GM21786 (cell line): Measurements from ENCODE around the gene NTRK3.

Experiments used
- ATAC-seq: cut with Tn5 transposase; IDR thresholded peaks from one replicate; pipeline ENCODE4 v1.9.1; 2021; ENCODE audit not compliant: unreplicated experiment

The NTRK3 gene

DNA sequence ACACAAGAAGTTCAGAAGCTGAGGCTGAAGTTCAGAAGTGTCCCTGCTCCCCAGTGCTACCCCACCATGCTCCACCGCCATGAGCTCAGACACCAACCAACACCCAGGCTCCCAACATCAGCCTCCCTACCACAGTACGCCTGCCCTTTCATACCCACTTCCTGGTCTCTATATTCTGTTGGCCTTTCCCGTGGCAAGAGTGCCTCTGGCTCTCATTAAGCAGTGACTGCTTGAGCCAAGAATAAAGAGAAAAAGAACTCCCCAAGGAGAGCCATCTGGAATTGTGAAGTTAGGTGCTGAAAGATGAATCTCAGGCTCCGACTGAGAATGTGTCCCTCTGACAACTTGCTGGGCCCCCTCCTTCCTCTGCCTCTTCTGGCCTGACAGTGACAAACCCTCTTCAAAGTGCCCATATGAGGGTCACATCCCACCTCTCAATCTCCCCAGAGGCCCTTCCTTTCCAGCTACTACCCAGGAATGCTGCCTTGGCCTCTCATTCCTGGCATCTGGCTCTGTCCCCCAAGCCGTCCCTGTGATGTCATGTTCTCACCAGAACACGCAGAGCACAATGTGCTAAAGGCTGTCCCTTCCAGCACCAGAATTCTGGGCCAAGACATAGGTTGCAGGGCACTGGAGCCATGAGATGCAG lies 306.8 kb downstream of the NTRK3 start:
- no peak for ATAC-seq

DNA sequence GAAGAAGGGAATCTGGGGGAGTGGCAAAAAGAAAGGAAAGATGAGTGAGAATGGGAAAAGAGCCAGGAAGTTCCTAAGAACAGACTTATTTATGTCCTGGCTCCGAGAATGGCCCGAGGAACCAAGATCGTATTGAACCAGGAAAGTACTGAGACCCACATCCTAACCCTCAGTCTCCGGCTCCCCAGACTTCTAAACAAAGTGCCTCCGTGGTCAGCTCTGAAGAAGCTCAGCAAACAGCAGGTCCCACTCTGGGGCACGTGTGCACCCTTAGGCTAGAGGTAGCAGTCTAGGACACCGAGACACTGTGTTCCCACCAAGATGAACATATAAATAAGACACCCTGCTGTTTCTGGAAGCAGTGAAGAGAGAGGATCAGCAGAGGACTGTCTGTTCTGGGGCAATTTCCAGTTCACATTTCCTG lies 307.4 kb downstream of the NTRK3 start:
- no peak for ATAC-seq

DNA sequence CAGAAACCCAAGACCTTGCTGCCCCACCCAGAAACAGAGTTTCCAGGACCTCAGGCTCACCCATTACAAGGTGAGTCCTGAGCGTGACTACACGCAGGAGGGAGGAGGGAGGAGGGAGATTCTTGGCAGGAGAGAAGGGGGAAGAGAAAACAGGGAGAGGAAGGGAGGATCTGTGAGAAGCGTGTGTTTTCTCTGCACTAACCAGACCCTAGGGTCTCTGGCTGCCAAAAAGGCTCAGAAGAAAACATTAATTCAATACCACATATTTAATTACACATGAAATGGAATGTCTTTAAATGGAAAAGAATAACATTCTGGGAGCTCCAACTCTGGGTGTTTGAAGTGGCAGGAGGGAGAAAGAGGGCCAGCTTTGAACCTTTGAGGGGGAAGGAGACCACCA lies 309.0 kb downstream of the NTRK3 start:
- no peak for ATAC-seq

DNA sequence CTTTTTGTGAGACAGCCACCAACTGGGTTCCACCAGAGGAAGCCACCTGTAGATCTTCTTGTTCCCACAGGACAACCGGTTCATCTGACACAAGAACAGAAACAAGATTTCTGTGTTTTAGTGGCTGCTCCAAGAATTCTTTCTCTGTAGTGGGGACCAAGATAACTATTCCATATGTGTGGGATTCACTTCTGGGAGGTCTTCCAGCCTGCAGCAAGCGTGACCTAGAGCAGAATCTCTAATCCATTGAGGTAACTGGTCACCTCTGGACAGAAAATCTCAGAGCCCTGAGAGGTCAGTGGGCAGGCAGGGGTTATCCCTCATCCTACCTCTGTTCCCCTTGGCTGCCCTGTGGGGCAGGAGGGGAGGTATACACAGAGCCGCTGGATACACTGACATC lies 311.3 kb downstream of the NTRK3 start:
- ATAC-seq: no peak

DNA sequence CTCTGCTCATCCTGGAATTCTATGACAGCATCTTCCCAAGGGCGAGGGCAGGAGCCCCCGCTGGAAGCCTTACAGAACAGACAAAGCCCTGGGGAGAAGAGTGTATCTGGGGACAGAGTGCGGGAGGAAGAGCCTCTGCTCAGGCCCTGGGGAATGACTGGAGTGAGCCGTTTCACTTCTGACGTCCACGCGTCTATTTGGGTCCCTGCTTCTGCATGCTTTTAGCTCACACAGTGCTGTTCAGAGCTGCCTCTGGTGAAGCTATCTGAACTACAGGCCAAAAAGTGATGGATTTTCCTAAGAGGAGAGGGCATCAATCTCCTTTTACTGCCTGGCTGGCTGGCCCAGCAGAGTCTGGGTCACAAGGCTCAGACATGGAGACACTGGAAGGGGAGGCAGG lies 311.8 kb downstream of the NTRK3 start:
- no peak for ATAC-seq

DNA sequence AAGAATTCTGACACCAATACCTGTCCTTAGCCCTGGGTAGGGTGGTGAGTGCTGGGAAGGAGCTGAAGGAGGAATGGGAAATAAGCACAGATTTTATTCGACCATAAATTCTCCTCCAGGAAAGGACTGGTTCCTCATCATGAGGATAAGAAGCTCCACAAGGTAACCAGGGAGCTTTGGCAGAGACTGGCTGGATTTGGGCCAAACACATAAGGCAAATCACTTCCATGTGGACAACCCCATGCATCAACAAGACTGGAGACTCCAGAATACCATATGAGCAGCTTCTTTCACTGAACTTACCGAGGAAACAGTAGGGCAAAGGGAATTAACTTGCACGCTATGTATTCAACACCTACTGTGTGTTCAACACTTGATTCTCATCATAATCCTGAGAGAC lies 312.5 kb downstream of the NTRK3 start:
- ATAC-seq: no peak

DNA sequence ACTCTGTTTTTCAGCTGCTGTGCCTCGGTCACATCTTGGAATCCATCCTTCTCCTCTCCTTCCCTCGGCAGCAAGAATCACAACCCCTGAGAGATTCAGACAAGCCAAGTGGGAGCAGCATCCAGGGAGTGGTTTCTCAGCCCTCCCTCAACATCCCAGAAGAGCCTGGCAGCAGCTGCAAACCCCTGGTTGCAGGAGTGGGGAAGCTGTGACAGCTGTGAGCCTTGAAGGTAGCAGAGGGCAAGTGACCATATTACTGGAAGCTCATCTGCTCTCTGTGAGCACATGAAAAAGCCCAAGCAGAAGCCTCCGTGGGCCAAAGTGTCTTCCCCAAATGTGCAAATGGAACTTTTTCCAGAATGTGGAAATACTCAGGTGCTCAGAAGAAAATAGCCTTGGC lies 312.9 kb downstream of the NTRK3 start:
- no peak for ATAC-seq

DNA sequence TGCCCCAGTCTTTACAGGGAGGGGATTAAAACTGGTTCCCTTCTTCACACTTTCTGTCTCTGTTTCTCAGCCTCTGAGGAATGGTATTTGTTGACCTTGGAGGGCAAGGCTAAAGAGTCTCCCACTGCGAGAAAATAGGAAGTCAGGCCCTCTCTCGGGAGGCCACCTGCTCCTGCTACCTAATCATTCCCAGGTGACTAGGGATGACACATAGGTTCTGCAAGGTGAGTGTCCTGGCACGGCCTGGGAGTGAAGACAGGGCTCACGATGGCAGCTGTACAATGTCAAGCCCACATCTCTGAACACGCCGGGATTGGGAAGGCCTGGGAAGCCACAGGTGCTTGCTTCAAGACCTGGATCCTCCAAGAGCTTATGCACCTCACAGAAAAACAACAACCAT lies 314.2 kb downstream of the NTRK3 start:
- no peak for ATAC-seq

DNA sequence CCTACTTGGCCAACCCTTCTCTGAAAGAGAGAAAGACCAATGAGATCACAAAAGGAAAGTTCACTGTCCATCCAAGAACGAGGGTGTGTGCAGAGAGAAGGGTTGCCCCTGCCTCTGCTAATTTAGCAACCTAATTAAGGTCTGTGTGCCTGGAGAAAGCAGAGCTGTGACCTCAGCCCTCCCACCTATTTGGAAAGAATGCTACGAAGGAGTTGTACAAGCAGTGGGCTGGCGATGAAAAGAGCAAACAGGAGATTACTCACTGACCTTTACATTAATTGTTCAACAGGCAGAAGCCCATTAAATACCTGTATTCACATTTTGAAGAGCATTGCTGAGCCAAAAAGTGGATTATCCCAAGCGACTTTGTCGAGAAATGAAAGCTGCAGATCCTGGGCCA lies 314.9 kb downstream of the NTRK3 start:
- ATAC-seq: no peak

DNA sequence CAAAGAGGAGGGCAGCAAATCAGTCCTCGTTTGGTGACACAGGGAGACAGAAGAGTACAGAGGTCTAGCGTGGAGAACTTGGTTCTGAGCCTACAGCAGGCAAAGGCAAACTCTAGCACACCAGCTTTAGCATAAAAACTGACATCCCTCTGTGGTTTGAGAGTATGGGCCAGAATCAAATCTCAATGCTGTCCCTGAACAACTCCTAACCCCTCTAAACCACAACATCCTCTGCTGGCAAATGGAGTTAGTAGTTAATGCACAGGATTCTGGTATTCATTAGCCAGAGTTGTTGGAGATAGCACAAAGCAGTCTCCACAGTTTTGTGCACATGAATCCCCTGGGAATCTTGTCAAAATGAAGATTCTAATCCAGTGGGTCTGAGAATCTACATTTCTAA lies 315.8 kb downstream of the NTRK3 start:
- no peak for ATAC-seq

DNA sequence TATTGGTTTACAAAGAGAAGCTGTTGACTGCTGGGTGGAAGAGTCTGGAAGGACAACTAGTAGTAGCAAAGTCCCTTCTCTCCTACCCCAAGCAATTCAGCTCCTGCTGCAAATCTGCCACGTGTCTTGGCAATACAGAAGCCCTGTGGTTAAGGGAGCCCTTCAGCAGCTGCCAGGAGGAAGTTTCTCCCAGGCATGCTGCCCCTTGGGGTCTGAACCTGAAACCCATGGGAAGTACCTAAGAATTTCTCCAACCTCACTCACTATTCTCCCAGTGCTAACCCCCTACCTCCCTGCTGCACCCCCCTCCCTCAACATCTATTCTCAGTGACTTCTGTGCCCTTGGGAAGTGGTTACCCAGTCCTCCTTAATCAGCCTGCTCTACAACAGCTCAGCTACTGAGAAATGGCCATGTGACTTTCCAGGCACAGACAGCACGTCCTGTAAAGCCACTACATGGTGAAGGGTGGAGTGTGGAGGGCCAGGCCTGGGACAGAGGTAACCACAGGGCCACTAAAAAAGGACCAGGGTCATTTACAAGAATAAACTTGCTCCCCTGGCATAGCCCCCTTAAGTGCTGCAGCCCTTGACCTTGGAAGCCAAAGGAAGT lies 316.6 kb downstream of the NTRK3 start:
- no peak for ATAC-seq

DNA sequence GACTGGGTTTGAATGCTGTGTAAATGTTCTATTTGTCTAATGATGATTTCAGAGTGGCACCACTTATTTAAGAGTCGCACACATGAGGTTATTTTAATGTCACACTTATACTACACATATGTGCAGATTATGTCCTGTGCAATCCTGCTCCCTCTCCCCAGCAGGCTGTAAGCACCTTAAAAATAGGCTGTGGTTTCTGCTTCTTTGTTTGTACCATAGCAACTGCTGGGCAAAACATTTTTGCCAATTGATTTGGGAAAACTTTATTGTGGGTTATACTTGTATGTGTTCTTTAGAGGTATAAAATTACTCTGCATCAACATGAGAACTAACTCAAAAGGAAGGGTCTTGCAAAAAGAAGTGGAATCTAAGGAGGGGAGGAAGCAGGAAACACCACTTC lies 318.5 kb downstream of the NTRK3 start:
- ATAC-seq: no peak

DNA sequence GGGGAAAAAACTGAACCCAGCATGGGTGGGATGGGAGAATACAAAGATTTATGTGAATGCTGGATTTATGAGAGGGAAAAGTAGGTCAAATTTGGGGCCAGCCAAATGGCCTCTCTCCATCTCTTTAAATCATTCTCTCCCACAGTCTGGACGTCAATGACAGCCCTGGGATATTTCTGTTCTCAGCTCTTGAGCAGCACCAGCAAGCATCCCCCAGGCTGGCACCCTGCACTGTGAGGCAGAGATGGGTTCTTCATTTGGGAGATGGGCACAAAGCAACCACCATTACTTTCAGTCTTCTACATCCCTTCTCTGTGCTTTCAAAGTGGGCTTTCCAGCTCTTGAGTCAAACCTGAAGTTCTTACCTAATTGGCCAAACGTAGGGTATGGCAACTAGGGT lies 321.0 kb downstream of the NTRK3 start:
- ATAC-seq: no peak

DNA sequence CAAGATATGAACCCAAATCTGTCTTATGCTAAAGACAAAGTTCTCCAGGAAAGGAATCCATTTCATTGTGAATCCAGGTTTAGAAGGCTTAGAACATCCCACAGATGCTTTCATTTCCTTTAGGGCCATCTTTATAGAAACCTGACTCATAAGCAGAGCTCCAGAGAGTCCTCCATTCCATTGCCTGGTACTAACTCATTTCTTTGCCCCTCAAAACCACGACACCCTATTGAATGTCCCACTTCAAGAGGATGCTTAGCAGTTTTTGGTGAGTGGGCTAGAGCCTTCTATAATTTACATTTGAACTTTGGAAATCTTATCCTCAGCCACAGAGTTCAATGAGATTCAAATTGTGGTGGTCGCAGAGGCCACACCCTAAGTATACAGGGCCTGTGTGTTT lies 325.0 kb downstream of the NTRK3 start:
- ATAC-seq: no peak

DNA sequence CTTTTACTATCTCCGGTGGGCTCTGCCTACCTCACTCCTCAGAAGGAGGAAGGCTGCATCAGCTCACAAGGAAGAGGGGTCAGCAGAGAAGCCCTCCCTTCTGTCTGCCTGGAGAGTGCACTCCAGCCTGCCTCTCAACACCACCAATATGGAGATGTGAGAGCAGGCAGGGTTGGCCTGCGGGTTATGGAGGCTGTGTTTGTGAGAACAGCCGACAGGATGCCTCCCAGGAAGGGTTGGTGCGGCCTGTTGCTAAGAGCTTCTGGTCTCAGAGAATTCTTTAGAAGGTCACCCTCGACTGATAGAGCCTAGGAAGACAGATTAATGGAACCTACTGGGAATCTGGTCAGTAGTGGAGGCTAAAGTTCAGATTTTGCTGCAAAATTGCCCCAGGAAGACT lies 326.1 kb downstream of the NTRK3 start:
- ATAC-seq: no peak

DNA sequence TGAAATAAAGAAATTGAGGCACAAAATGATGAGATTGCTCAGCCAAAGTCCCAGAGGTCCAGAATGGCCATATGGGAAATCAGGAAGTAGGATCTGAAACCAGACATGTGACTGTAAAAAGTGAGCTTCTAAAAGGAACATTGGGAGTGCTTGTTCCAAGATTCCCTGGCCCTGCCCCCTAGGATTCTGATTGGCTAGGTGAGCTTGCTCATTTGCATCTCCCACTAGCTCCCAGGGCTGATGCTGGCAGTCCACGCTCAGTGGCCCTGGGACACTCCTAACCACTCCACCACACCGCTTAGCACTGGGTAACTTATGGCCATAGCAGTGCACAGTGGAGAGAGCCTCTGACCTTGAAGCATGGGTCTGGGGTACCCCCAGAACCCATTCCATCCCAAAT lies 326.7 kb downstream of the NTRK3 start:
- no peak for ATAC-seq

DNA sequence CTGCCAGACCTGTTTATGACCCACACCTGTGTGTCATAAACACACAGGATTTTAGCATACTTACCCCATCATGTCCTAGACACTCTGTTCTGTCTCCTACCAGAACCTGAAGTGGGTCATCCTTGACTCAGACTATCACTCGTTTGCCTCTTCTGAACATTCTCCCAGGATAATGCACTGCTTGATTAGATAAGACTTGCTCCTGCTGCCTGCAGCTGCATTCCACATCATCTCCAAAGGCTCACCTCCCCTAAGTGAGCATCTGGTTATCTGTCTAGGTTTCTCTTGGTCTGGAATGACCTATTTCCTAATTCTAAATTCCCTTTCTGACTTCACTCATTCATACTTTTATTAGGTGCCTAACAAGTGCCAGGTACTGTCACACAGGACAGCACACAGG lies 332.1 kb downstream of the NTRK3 start:
- no peak for ATAC-seq

DNA sequence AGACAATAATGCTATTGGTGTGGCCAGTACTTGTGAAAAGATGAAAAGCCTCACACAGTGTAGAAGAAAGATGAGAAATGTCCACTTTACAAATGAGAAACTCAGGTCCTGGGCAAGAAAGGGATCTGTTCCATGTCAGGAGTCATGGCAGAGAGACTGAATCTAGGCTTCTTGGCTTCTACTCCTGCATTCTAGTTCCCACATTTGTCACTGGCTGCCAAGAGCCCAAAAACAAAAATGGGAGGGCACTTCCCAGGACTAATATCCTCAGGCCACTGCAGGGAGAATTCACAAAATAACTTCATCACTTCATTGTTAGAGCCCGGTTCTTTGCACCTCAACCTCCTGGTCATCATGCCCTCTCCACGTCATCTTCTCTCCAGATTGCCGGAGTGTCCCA lies 337.5 kb downstream of the NTRK3 start:
- ATAC-seq: no peak

DNA sequence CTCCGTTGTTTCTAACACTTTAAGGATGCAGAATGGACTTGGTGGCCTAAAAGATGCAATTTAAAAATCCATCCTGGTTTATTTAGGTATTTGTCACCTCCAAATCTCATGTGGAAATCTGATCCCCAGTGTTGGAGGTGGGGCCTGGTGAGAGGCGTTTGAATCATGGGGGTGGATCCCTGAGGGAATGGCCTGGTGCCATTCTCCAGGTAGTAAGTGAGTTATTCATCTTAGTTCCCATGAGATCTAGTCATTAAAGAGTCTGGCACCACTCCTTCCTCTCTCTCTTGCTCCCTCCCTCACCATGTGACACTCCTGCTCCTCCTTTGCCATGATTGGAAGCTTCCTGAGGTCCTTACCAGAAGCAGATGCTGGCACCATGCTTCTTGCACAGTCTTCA lies 339.1 kb downstream of the NTRK3 start:
- no peak for ATAC-seq

DNA sequence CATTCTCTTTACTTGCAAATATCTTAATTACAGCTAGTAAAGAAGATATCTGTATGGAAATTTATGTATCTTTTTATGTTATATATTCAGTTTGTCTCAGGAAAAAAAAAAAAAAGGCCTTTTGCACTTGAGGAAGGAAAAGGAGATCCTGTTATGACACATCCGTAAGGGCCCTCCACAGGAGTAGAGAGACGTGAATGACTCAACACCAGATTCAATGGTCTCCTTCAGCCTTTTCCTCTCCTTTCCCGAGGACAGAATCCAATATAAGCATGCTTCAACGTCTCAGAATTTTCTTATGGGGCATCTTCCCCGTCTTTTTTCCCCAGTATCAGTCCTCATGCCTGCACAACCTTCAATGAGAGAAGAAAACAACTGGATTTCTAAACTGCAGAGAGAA lies 340.3 kb downstream of the NTRK3 start:
- ATAC-seq: no peak

DNA sequence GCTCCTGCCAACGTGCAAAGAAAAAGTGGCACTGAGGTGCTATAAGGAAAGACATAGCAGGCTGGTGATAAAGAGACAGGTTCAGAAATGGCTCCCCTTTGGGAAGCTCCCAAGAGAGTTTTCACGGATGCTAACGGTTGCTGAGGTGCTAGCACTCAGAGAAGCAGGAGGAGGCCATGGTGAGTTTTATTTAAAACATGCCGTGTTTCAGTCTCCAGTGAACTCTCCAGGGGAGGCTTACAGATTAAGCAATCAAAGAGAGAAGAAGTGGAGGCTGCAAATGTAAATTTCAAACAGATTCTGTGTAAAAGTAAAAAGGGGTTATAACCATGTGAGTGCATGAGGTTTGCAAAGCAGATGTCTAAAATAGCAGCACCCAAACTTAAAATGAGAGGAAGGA lies 346.2 kb downstream of the NTRK3 start:
- ATAC-seq: no peak

DNA sequence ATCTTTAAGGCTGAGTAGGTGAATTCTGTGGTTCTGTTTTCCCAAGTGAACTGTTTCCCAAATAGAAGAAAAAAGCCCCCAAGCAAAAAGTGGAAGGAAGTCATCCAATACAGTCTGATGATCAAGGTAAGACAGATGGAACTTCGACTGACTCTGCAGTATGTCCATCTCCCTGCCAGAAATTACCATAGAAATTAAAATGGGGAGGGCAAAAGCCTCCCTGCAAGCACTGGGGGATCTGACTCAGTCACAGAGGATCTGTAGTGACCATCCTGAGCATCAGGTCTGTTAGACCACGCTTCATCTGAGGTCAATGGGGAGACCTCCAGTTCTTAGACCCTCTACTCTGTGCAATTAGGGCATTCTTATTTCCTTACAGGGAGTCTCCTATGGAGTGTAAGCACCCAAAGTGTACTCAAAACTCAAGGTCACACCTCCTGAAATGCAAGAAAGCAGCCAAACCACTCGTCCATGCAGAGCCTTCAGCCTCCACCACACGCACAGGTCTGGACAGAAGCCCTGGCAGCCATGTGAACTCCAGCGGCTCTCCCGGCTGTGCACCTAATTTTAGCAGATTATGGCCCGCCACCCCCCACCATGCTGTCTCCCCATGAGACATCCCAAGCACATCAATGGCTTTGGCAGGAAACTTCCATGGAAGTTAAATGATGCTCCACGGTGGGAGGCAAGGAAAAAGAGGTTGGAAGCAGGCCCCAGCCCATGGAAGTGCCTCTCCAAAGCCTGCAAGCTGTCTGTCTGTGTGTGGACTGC lies 348.7 kb downstream of the NTRK3 start:
- ATAC-seq: no peak

DNA sequence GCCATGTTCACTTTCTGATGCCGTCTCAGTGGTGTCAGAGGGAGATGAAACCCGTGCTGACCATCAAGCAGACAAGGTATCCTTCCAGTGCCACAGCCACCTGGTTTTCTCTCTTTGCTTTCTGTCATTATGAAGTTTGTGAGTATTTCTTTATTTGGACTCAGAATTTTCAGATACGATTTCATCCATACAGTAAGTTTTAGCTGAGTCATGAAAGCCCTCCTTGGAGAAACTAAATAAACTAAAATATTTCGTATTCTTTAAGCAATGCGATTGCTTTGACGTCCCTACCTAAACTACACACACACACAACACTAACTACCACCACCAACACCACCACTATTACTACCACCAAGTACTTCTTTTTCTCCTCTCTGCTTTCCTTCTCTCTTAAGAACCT lies 350.1 kb downstream of the NTRK3 start:
- no peak for ATAC-seq
